HG02970 (cell line): ENCODE measurements around the gene HSF4.

Experiments
- ATAC-seq: cut with Tn5 transposase; IDR thresholded peaks from one replicate; pipeline ENCODE4 v1.9.1; 2021; ENCODE audit warnings: mild to moderate bottlenecking, moderate library complexity, moderate number of reproducible peaks; ENCODE audit not compliant: unreplicated experiment, low FRiP score

The HSF4 gene

DNA sequence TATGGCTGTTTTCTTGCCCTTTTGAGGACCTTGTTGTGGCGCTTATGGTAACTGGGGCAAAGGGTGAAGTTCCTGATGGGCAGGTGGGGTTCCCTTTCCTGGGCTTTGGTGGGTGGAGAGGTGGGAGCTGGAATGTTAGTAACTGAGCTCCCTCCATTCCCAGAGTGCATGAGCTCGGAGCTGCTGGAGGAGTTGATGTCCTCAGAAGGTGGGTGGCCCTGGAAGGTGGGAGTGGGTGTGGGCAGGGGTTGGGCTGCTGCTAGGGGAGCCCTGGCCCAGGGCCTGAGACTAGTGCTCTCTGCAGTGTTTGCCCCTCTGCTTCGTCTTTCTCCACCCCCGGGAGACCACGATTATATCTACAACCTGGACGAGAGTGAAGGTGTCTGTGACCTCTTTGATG lies 33.2 kb downstream of the HSF4 start:
- no peak for ATAC-seq

DNA sequence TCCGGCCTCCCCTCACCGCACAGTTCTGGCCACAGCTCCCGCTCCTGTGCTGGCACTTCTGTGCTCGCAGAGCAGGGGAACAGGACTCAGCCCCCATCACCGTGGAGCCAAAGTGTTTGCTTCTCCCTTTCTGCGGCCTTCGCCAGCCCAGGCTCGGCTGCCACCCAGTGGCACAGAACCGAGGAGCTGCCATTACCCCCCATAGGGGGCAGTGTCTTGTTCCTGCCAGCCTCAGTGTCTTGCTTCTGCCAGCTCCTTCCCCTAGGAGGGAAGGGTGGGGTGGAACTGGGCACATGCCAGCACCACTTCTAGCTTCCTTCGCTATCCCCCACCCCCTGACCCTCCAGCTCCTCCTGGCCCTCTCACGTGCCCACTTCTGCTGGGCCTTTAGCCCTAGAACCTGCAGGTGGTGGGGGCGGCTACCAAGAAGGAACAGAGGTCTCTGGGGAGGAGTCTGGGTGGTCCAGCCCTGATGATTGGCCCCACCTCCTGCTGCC lies 33.7 kb downstream of the HSF4 start:
- ATAC-seq: no peak

DNA sequence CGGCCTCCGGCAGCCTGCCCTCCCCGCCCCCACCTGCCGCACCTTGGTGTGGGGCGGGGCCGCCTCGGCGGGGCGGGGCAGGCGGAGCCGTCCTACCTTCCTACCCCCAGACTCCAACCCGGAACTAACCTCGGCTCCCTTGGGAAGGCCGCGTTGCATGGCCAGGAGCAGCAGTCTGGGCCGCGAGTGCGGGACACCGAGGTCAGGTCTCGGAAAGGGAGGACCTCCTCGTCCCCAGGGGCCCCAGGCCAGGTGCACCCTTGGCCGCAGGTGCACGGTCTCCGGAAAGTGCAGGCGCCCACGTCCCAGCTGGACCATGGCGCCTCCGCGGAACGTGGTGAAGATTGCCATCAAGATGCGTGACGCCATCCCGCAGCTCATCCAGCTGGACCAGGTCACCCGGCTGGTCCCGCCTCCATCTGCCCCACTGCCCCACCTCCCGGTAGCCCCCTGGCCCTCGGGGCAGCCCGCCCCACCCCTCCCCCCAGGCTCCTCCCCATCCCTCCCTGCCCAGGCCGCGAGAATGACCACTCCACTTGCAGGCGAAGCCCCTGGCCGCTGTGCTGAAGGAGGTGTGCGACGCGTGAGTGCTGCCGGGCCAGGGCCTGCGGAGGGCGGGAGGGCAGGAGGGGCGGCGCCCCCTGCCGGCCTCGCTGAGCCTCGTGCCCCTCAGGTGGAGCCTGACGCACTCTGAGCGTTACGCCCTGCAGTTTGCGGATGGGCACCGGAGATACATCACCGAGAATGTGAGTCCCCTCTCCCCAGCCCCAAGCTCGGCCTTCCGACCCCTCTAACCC lies 34.7 kb downstream of the HSF4 start, which contains the start of gene ELMO3:
Gene ELMO3, plus strand, starts transcription at position 121 of the 797 bp plus-strand sequence. Its CDS starts 196 bp downstream, at position 317.
- ATAC-seq: no peak

DNA sequence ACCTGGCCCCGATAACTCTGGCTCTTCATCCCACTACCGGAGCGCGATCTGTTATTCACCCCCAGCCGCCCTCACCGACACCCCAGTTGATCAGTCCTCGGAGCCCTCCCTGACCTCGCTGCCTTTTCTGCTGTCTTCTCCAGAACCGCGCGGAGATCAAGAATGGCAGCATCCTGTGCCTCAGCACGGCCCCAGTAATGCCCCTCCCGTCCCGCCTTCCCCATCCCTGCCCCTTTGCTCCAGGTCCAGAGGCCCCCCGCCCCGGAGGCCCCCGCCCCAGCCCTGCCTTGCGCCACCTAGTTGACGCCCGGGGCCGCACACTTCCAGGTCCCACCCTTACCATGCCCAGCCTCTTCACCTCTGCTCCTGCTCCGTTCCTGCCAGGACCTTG lies 35.3 kb downstream of the HSF4 start:
- no peak for ATAC-seq

DNA sequence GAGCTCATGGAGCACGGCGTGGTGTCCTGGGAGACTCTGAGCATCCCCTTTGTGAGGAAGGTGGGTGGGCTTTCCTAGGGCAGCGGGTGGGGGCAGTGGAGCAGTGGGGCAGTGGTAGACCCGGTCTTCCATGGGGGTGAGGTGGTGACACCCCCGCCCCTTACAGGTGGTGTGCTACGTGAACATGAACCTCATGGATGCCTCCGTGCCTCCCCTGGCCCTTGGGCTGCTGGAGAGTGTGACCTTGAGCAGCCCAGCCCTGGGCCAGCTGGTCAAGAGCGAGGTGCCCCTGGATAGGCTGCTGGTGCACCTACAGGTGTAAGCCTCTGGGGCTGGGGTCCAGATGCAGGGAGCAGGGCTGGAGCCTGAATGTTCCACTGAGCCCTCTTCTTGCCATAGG lies 35.9 kb downstream of the HSF4 start:
- no peak for ATAC-seq

DNA sequence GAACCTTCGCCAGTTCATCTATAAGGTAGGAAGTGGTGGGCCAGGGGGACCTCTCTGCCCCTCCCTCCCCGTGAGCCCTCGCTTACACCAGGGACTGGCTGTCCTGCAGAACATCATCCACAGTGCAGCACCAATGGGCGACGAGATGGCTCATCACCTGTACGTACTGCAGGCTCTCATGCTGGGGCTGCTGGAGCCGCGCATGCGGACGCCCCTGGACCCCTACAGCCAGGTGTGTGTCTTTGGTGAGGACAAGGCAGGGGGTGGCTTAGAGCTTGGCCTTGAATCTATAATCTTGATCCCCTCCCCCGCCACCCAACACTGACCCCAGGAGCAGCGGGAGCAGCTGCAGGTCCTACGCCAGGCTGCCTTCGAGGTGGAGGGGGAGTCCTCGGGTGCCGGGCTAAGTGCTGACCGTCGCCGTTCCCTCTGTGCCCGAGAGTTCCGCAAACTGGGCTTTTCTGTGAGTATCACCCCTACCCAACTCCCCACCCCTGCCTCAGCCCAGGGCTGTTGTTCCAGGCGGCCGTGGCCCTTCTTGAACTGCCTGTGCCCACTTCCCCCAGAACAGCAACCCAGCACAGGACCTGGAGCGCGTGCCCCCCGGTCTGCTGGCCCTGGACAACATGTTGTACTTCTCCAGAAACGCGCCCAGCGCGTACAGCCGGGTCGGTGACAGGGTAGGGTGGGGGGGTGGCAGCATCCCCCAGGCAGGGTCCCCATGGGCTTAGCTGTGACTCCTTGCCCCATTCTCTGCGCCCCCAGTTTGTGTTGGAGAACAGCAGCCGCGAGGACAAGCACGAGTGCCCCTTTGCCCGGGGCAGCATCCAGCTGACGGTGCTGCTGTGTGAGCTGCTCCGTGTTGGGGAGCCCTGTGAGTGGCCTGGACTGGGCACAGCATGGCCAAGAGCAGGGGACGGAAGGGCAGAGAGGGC lies 37.1 kb downstream of the HSF4 start:
- ATAC-seq: no peak

DNA sequence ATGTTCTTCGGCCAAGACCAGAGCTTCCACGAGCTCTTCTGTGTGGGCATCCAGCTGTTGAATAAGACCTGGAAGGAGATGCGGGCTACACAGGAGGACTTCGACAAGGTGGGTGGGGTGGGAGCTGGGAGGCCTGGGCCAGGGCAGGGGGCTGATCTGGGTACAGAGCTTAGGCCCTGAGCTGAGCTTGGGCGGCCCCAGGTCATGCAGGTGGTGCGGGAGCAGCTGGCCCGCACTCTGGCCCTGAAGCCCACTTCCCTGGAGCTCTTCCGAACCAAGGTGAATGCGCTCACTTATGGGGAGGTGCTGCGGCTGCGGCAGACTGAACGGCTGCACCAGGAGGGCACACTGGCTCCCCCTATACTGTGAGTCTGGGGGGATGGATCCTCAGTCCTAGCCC lies 37.9 kb downstream of the HSF4 start:
- no peak for ATAC-seq

DNA sequence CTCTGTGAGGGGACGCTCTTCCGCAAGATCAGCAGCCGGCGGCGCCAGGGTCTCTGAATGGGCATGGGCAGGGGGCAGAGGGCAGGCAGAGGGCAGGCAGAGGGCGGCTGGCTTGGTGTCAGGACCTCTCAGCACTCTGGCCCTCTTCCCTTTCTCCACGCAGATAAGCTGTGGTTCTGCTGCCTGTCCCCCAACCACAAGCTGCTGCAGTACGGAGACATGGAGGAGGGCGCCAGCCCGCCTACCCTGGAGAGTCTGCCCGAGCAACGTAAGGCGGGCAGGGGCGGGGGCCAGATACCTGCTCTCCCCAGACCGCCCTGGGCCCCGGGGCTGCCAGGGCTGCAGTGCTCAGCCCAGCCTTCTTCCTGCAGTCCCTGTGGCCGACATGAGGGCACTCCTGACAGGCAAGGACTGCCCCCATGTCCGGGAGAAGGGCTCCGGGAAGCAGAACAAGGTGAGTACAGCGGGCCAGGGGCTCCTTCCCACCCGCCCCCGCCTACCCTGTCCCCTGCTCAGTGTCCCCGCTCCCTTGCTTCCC lies 38.5 kb downstream of the HSF4 start:
- ATAC-seq: no peak

DNA sequence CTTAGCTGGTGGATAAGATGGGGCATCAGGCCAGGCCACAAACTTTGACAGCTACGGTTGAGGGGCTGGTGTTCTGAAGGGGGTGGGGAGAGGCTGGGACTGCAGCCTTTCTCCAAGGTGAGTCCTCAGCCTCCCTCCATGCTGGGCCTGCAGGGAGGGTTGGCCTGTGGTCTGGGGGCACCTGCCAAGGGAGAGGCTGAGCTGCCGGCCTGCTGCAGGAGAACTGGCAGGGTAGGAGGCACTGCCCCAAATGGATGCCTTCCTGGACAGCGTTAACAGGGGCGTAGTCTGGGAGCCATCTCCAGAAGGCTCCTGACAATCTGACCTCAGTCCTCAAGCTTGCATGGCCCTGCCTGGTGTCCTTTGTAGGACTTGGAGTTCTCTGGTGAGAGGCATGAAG lies 39.5 kb downstream of the HSF4 start:
- no peak for ATAC-seq

DNA sequence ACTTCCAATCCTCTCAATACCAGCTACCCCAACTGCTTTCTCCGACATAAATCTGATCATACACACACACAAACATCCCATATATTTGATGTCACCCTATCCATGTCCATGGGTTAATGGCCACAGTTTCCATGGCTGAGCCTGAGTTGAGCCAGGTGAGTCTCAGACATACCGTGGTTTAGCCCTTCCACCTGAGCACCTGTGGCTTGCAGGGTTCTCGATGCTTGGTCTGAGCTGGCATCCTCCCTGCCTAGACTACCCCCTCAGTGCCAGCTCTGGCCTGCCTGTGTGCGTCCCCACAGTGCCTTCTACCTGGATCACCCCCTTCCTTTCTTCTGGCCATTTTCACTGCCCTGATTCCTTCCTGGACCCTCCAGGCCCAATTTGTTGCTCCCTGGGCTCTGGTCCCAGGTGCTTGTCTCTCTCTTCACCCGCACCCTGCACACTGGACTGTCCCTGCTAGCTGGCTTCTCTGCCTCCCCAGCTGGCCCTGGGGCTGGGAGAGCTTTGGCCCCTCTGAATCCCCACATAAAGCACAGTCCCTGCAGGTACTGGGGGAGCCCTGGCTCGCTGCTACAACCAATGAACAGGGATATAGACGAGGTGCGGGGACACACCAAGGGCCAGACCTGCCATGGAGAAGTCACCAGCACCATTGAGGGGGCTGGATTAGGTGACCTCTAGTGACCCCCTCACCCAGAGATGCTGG lies 41.7 kb downstream of the HSF4 start:
- ATAC-seq: no peak

DNA sequence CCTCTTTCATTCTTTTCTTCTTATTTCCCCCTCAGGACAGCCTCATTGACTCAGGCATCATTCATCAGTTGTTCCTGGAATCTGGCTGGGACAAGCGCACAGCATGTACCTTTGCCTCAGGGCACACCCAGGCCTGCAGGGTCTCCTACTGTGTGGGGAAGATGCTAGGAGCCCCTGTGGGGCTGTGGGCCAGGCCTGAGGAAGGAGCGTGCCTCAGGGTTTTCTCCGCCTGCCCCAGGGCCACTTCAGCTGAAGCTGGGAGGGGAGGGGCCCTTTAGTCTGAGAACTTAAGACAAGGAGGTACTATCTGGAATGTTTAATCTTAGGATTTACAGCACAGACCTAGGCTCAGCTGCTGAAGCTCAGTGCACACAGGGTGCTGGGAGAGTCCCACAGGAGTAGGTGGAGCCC lies 42.3 kb downstream of the HSF4 start:
- no peak for ATAC-seq

DNA sequence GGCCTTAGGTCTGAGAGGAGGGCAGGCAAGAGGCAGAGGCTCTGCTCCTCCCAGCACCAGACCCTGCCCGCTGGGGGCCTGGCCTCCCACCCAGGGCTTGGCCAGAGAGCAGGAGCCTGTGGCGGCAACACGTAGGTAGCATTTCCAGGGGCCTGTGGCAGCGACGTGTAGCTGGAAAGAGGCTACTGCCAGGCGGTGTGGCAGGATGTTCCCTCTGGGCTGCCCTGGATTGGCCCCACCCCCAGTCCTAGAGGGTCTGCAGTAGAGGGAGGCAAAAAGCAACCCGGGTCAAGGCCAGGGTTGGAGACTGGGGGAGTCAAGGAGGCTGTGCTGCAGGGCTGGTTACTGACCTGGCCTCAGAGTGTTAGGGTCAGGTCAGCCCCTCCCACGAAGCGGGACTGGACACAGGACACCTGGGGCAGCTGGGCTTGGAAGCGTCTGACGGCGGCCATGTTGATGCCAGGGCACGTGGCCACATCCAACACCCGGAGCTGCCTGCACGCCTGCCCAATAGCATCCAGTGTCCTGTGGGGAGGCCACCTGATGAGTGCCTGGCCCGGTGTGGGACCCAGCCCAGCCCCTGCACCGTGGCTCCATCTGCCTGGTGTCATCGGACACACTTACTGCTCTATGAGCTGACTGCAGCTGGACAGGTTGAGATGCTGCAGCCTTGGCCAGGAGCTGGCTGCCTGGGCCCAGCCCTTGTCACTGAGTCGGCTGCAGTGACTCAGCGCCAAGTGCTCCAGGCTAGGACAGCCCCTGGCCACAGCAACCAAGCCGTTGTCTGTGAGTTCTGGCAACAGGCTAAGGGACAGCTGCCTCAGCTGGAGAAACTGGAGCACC lies 42.9 kb downstream of the HSF4 start:
- no peak for ATAC-seq

DNA sequence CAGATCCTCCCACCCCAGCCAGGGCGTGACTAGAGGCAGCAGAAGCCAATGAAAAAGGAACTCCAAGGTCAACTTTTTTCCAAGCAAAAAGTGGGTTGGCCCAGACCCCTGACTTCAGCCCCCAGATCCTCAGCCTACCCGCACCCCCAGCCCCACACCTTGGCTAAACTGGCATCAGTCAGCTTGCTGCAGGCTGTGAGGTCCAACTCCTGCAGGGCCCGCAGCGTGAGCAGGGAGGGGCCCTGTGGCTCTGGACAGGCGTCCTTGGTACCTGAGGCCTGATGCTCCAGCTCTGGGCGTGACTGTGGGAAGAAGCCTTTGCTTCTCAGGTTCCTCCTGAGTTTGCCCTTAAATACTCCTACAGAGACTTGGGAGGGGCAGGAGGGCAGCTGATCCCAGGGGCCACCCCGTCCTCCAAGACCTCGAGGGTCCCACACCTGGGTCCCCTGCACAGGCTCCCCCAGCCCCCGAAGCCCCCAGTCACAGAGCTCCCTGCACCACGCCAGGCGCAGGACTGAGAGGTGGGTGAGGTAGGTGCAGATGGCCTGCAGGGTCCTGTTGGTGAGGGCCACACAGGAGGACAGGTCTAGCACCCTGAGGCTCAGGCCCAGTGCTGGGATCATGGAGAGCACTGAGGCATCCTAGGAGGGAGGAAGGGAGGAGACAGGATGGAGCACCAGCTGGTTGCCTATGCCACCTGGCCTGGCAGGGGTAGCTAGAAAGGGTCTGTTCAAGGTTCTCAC lies 43.8 kb downstream of the HSF4 start:
- ATAC-seq: no peak

DNA sequence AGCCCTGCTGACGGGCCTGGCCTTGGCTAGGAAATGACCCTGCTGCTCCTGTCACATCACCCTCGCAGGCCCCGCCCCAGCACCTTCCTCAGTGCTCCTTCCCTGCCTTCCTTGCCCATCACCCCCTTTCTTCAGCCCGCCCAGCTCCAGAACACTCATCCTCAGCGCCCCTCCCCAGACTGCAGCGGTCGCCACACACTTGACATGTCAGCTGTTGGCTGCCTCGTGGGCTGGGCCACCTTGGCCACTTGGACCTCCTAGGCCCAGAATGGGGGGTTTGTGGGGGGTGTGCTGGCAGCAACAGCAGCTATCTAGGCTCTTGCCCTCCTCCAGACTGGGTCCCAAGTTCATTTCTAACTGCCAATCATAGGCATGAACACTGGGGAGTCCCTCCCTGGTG lies 45.0 kb downstream of the HSF4 start:
- no peak for ATAC-seq

DNA sequence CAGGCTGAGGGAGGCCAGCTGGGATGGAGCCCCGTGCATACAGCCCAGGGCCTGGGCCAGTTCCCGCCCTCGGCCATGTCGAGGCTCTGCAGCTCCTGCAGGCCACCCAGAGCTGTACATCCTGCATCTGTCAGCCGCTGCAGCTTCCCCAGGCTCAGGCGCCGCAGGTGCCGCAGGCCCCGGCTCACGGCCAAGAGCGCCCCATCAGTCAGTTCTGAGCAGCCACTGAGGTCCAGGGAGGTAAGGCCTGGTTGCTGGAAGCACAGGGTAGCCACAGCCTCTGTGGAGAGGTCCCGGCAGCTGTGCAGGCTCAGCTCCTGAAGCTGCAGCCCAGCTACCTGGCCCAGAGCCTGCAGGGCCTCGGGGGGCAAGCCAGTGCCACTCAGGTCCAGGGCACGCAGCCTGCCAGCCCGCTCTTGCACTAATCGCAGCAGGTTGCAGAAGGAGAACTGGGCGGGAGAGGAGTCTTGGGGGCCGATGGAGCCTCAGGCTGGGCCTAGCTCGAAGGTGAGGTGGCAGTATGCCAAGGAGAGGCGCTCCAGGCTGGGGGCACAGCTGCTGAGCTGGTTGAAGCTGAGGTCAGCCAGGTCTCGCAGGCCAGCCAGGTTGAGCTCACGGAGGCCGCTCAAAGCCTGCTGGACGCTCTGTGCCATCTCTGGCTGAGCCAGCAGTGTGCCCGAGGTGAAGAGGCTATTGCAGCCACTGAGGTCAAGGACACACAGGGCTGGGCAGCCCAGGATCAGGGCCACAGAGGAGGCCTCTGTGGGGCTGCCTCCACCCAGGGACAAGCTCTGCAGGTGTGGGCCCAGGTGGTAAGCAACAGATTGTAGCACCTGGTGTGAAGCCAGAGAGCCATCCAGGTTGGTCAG lies 45.8 kb downstream of the HSF4 start:
- ATAC-seq: no peak

DNA sequence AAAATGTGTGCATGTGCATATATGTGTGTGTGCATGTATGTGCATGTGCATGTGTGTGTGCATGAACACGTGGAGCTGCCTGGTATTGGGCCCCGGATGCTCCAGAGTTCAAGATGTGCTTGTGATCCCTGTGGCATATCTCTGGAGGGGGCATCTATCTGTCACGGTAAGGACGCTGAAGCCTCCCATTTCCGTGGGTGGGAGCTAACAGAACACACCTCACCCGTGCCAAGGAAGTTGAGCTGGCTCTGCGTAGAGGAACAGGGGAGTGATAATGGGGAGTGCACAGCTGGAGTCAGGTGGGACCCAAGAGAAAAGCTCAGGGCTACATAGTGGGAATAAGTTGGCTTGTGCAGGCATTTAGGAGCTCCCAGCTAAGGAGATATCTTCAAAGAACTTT lies 47.1 kb downstream of the HSF4 start:
- no peak for ATAC-seq

DNA sequence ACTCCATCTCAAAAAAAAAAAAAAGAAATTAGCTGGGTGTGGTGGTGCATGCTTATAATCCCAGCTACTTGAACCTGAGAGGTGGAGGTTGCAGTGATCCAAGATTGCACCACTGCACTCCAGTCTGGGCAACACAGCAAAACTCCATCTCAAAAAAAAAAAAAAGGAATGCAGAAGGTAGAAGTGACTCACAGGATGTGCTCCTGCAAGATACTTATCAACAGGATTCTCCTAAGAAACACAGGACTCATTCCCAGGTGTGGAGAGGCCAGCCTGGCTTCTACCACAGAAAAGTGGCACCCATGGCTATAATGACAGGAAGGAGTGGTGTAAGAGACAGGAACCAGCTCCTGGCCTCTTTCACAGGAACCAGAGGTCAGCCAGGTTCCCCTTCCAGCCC lies 48.2 kb downstream of the HSF4 start:
- no peak for ATAC-seq
